ENCODE measurements around the gene RPL18A.

The RPL18A gene

DNA sequence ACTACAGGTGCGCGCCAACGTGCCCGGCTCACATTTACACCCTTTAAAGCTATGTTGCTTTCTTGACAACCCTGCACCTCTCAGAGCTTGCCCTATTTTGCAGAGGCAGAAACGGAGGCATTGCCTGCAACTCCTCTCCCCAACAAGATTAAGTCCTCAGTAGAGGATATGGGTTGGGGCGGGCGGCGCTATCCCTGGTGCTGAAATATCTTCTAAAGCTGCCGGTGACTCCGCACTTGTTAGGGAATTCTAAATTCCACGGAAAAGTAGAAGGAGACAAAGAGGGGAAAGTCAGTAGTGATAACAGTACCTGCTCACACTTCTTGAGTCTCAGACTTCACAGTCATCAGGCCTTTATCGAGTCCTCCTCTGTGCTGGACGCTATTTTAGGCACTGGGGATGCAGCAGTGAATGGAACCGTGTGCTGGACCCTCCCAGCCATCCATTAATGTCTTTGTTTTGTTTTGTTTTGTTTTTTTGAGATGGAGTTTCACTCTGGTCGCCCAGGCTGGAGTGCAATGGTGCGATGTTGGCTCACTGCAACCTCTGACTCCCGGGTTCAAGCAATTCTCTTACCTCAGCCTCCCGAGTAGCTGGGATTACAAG lies 30.0 kb downstream of the RPL18A start:
- no peaks in the 10 kb centered on the region for H3K36me3 ChIP-seq
- H3K4me1 ChIP-seq: peaks cover 9% of the 10 kb centered on the region; the same call in 1 of the 2 replicates
- H3K9me3 ChIP-seq: no peaks in the 10 kb centered on the region
- H4K20me1 ChIP-seq: peaks cover 5% of the 10 kb centered on the region; the same call in 1 of the 2 replicates
- 0 out of 2 replicates have a peak, but pooled peaks cover 2% of the 10 kb centered on the region for H3K27me3 ChIP-seq
- no peak overlapping the region for H3K9ac ChIP-seq
- TF ChIP-seq Cebpa-rat (IDR thresholded peaks at IDR 0.05): no peak
- H3K4me3 ChIP-seq: no peak overlapping the region
- no peak overlapping the region for H3K4me2 ChIP-seq
- no peak overlapping the region for H3K27ac ChIP-seq

DNA sequence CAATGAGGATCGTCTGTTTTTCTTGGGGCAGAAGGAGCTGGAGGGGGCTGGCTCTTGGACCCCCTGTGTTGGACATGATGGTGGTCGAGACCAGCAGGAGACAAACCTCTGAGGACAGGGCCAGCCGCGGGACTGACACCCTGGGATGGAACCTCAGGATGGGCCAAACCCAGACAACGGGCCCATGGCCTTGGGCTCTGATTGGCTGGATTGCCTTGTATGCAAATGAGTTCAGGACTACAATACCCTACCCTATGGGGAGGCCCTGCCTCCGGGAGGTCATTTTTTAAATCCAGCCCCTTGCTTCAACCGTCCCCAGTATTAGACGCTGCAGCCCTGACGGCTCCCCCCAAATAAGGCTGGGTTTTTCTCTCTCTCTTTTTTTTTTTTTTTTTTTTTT lies 34.1 kb downstream of the RPL18A start:
- Histone ChIP-seq H3K4me1 (peaks cover 9% of the 10 kb centered on the region; the same call in 1 of the 2 replicates), H3K4me3 (no peak overlapping the region), H3K27ac (no peak overlapping the region), H3K9ac (no peak overlapping the region), H3K9me3 (no peaks in the 10 kb centered on the region), H3K36me3 (no peaks in the 10 kb centered on the region), H4K20me1 (peaks cover 5% of the 10 kb centered on the region; the same call in 1 of the 2 replicates), H3K4me2 (no peak overlapping the region), H3K27me3 (0 out of 2 replicates have a peak, but pooled peaks cover 2% of the 10 kb centered on the region)
- TF ChIP-seq Cebpa-rat (IDR thresholded peaks at IDR 0.05): no peak

DNA sequence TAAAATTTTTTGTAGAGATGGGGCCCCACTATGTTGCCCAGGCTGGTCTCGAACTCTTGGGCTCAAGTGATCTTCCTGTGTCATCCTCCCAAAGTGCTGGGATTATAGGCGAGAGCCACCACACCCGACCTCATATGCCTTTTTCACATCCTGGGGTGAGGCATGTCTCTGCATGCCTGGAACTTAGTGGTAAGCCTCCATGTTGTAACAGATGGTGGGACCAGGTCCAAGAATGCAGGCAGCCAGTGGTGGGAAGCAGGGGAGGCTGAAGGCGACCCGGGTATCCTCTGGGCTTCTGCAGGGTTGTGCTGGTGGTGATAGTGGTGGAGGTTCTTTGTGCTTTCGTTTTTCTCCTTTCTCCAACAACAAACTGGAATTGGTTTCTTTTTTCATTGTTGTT lies 43.0 kb downstream of the RPL18A start:
- H3K9me3 ChIP-seq: peaks cover 15% of the 10 kb centered on the region
- H3K4me1 ChIP-seq: no peaks in the 10 kb centered on the region
- TF ChIP-seq Cebpa-rat (IDR thresholded peaks at IDR 0.05): no peak
- H3K4me2 ChIP-seq: no peak overlapping the region
- H3K9ac ChIP-seq: no peak overlapping the region
- H4K20me1 ChIP-seq: no peaks in the 10 kb centered on the region
- no peak overlapping the region for H3K27ac ChIP-seq
- H3K27me3 ChIP-seq: no peaks in the 10 kb centered on the region
- no peak overlapping the region for H3K4me3 ChIP-seq
- no peaks in the 10 kb centered on the region for H3K36me3 ChIP-seq

DNA sequence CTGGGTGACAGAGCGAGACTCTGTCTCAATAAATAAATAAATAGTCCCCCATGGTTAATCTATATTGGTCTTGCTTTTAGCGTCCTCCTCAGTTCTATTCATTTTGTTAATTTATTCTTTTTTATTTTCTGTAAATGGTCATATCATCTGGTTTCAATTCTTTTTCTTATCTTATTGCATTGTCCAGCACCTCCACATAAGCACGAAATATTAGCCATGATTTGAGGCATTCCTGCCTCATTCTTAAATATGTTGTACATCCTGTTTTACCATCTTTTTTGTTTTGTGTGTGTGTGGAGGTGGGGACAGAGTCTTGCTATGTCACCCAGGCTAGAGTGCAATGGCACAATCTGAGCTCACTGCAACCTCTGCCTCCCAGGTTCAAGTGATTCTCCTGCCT lies 48.5 kb downstream of the RPL18A start:
- TF ChIP-seq Cebpa-rat (IDR thresholded peaks at IDR 0.05): no peak
- Histone ChIP-seq H3K27me3 (no peaks in the 10 kb centered on the region), H3K4me1 (no peaks in the 10 kb centered on the region), H3K9ac (no peak overlapping the region), H4K20me1 (no peaks in the 10 kb centered on the region), H3K4me3 (no peak overlapping the region), H3K4me2 (no peak overlapping the region), H3K27ac (no peak overlapping the region), H3K36me3 (no peaks in the 10 kb centered on the region), H3K9me3 (peaks cover 36% of the 10 kb centered on the region)

DNA sequence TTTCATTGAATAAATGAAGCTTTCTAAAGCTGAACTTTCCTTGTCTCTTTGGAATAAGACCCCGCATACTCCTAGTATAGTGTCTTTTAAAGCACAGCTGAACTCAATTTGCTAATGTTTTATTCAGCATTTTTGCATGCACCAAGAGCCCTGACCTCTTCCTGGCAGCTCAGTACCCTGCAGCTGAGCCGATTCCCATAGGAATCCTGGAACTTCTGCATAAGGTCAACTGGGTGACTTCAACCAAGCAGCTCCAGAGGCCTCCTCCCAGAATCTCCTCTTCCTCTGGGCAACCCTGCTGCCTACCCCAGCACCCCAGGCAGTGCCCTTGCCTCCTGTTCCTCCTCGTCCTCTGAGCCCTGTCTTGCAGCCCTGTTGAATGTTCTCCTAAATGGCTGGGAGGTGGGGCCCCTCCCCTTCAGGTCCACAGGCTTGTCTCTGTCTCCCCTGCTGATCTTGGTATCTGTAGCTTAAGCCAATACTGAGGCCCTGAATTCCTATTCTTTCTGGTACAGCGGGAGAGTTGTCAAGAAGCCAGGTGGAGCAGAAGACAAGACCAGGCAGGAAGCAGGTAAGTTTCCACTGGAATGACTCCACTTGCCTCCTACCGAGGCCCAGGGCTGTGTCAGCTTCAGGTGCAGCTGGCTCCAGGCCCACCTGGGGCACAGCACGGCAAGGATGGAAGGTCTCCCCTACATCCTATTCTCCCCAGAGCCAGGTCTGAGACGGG lies 49.5 kb downstream of the RPL18A start:
- no peaks in the 10 kb centered on the region for H4K20me1 ChIP-seq
- no peak overlapping the region for H3K27ac ChIP-seq
- no peak overlapping the region for H3K4me2 ChIP-seq
- H3K36me3 ChIP-seq: no peaks in the 10 kb centered on the region
- no peaks in the 10 kb centered on the region for H3K4me1 ChIP-seq
- peaks cover 45% of the 10 kb centered on the region for H3K9me3 ChIP-seq
- H3K9ac ChIP-seq: no peak overlapping the region
- TF ChIP-seq Cebpa-rat (IDR thresholded peaks at IDR 0.05): no peak
- H3K4me3 ChIP-seq: no peak overlapping the region
- H3K27me3 ChIP-seq: no peaks in the 10 kb centered on the region

DNA sequence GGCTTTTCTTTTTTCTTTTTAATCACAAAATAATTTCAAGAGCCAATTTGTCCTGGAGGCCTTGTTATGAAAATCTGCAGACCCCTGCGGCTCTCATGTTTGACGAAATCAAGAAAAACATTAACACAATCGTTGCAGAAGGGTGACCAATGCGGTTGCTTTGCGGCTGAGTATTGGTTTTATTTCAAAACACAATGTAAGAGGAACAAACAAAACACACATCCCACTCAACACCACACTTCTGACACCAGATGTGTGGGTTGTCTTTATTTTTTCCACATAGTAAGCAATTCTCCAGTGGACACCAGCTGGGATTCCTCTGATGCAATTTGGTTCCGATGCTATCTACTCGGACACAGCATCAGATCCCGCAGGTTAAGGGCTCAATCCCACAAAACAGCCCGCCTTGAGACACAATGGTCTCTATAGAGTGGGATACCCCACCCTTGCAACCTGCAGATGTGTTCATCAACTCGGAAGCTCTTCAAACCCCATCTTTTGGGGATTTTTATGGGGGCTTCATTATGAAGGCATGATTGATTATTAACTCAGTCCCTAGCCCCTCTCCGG lies 51.2 kb downstream of the RPL18A start:
- no peak for TF ChIP-seq Cebpa-rat (IDR thresholded peaks at IDR 0.05)
- Histone ChIP-seq H3K4me3 (no peak overlapping the region), H3K27ac (no peak overlapping the region), H3K9me3 (peaks cover 50% of the 10 kb centered on the region), H3K36me3 (no peaks in the 10 kb centered on the region), H3K4me2 (no peak overlapping the region), H4K20me1 (no peaks in the 10 kb centered on the region), H3K9ac (no peak overlapping the region), H3K27me3 (no peaks in the 10 kb centered on the region), H3K4me1 (no peaks in the 10 kb centered on the region)

Data from BLaER1 (cell line).